Caco-2 (cell line): ENCODE data around the gene KLK15. TPM values are rescaled to one million over a fixed set of nuclear protein-coding genes. Genes with fewer than 3 reads are reported as not detected.
A peak's percentile ranks its signal among the peaks of the same experiment; 100 is the strongest.

Experiments
- BruUV-seq: library from RNA; stranded (reverse); fragments of 400-500 nt; replicated peaks from 2 replicates; lab custom pipeline; 2021; lab: Mats Ljungman, UMichigan
- CTCF ChIA-PET: fragments of 300-600 bp; sonication (Branson Sonifier 250); formaldehyde crosslinking; loops from one replicate; lab custom pipeline; 2022; ENCODE audit warnings: antibody characterized with exemption; lab: Charles Lee
- POLR2A ChIA-PET: fragments of 300-600 bp; sonication (Branson Sonifier 250); formaldehyde crosslinking; loops from one replicate; lab custom pipeline; 2022; ENCODE audit warnings: antibody characterized with exemption; lab: Charles Lee
- DNase-seq, 2 experiments: peaks; one replicate each; pipeline versions ENCODE4 v3.0.0 to v3.0.0-alpha.2; 2020 to 2022
- H3K27me3 ChIP-seq: replicated peaks from 2 replicates; pipeline ENCODE4 v1.6.0; 2011; ENCODE audit warnings: low read length; ENCODE audit not compliant: control insufficient read depth, insufficient read depth
- H3K36me3 ChIP-seq: 2 replicates; pipeline ENCODE4 v1.5.1; 2011; ENCODE audit warnings: low read length; ENCODE audit not compliant: control insufficient read depth, insufficient read depth
- H3K4me1 ChIP-seq: fragments of 250-450 bp; sonication (Bioruptor Pico); 2 replicates; pipeline ENCODE4 v1.5.1; 2020; ENCODE audit warnings: mild to moderate bottlenecking
- H3K4me3 ChIP-seq: 2 replicates; pipeline ENCODE4 v1.5.1; 2011; ENCODE audit warnings: low read depth, mild to moderate bottlenecking, control low read depth, low read length
- H3K9me3 ChIP-seq: fragments of 250-450 bp; sonication (Bioruptor Pico); 2 replicates; pipeline ENCODE4 v1.5.1; 2020; ENCODE audit warnings: mild to moderate bottlenecking, moderate library complexity
- H3K27ac Mint-ChIP-seq: one replicate; pipeline ENCODE4 v1.8.0; 2022; ENCODE audit warnings: mixed read lengths; ENCODE audit not compliant: unreplicated experiment
- H3K27me3 Mint-ChIP-seq: one replicate; pipeline ENCODE4 v1.8.0; 2022; ENCODE audit warnings: mixed read lengths; ENCODE audit not compliant: insufficient read depth, unreplicated experiment
- H3K36me3 Mint-ChIP-seq: one replicate; pipeline ENCODE4 v1.8.0; 2022; ENCODE audit warnings: mild to moderate bottlenecking, mixed read lengths; ENCODE audit not compliant: insufficient read depth, unreplicated experiment
- H3K4me1 Mint-ChIP-seq: one replicate; pipeline ENCODE4 v1.8.0; 2022; ENCODE audit warnings: low read depth, mixed read lengths; ENCODE audit not compliant: unreplicated experiment
- H3K4me3 Mint-ChIP-seq: one replicate; pipeline ENCODE4 v1.8.0; 2022; ENCODE audit warnings: mild to moderate bottlenecking, moderate library complexity, mixed read lengths; ENCODE audit not compliant: unreplicated experiment
- H3K9me3 Mint-ChIP-seq: one replicate; pipeline ENCODE4 v1.8.0; 2022; ENCODE audit warnings: mixed read lengths; ENCODE audit not compliant: unreplicated experiment
- CTCF ChIP-seq, 2 experiments: fragments of 200-600 bp in 1 of 2; IDR thresholded peaks; 1 replicate in 1 of 2; 2 replicates in 1 of 2; pipeline versions ENCODE4 v1.5.1 to v1.8.0; 2011 to 2022; ENCODE audit warnings: antibody characterized with exemption in 1 of 2, control low read depth in 1 of 2, inconsistent platforms in 1 of 2, low read depth in 1 of 2, low read length in 1 of 2, mild to moderate bottlenecking in 1 of 2, moderate library complexity in 1 of 2; ENCODE audit not compliant: insufficient read depth in 1 of 2, severe bottlenecking in 1 of 2, unreplicated experiment in 1 of 2
- intact Hi-C: fragments of 100-400 bp; cut with micrococcal nuclease; formaldehyde crosslinking; loops from one replicate; pipeline ENCODE4 v1.10.0; 2022; ENCODE audit not compliant: unreplicated experiment
- total RNA-seq: library from RNA; stranded (reverse); gene quantifications from 2 replicates; pipeline ENCODE4 v1.2.3, GENCODE V29; 2022

KLK15 gene
- total RNA-seq, 1 experiment from 2014 or later: not detected

DNA sequence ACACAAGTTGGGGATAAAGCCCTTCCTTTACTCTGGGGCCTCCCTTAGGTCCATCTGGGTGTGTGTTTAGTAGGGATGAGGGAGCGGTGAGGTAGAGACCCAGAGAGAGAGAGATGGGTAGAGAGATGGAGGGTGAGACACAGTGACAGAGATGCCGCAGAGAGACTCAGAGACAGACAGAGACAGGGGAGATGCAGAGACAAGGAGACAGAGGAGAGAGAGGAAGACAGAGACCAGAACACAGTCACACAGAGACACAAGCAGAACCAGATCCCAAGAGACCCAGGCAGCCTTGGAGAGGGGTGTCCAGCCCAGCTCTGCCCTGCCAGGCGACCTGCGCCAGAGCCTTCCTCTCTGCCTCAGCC lies 12.1 kb downstream of the KLK15 start:
- peaks cover 16% of the 10 kb centered on the region for H3K27me3 Mint-ChIP-seq
- ChIA-PET CTCF (interaction anchor here (1.1 kb wide), 1 partner anchor 101 kb away, joined by 3 read pairs; no protein-coding TSS in a partner anchor), POLR2A (no interaction called here)
- Histone ChIP-seq H3K9me3 (no peaks in the 10 kb centered on the region), H3K4me1 (peaks cover 10% of the 10 kb centered on the region), H3K27me3 (peaks cover 2% of the 10 kb centered on the region; the same call in 1 of the 2 replicates), H3K36me3 (no peaks in the 10 kb centered on the region; the same call in 1 of the 2 replicates), H3K4me3 (no peak overlapping the region)
- peaks cover 15% of the 10 kb centered on the region for H3K4me1 Mint-ChIP-seq
- peaks cover 2% of the 10 kb centered on the region for H3K36me3 Mint-ChIP-seq
- no peak for DNase-seq
- peak overlapping the region; percentile 62 for H3K4me3 Mint-ChIP-seq
- no peak overlapping the region for H3K27ac Mint-ChIP-seq
- intact Hi-C loops: no loop called here
- no peak for TF ChIP-seq CTCF (IDR thresholded peaks at IDR 0.05; ENCODE audit: insufficient read depth in 1 of 2, low read depth in 1 of 2, low read length in 1 of 2, severe bottlenecking in 1 of 2, unreplicated experiment in 1 of 2)
- H3K9me3 Mint-ChIP-seq: no peaks in the 10 kb centered on the region
- BruUV-seq: no TSS peak

DNA sequence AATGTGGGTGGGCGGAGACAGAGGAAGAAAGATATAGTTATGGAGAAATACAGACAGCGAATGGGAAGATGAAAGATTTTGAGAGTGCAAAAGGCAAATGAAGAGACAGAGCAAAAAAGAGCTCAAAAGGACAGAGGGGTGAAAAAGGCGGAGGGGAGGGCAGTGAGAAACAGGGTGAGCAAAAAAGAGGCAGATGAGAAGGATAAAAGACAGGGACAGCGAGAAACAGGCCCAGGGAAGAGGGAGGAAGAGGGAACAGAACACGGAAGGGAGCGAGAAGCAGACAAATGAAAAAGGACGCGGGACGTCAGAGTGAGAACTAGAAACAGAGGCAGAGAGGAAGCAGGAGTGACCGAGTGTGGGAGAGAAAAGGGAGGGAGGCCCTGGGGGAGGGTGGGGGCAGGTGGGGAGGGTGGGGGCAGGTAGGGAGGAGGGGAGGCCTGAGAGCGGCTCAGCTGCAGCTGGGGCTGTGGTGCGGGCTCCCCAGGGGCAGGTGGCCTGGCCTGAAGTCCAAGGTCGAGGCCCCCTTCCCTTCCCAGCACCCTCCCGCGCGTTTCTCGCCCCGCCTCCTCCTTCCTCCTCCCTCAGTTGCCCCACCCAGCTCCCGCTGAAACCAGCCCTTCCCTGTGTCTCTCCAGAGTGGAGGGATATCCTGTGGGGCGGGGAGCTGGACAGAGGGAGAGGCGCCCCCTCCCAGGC lies 12.7 kb downstream of the KLK15 start:
- no peak for TF ChIP-seq CTCF (IDR thresholded peaks at IDR 0.05; ENCODE audit: insufficient read depth in 1 of 2, low read depth in 1 of 2, low read length in 1 of 2, severe bottlenecking in 1 of 2, unreplicated experiment in 1 of 2)
- Histone ChIP-seq H3K36me3 (no peaks in the 10 kb centered on the region; the same call in 1 of the 2 replicates), H3K4me1 (peaks cover 10% of the 10 kb centered on the region), H3K9me3 (no peaks in the 10 kb centered on the region), H3K4me3 (no peak overlapping the region), H3K27me3 (peaks cover 2% of the 10 kb centered on the region; the same call in 1 of the 2 replicates)
- peaks cover 15% of the 10 kb centered on the region for H3K27me3 Mint-ChIP-seq
- peak overlapping the region; percentile 62 for H3K4me3 Mint-ChIP-seq
- CTCF ChIA-PET: interaction anchor here (1.1 kb wide), 1 partner anchor 101 kb away, joined by 3 read pairs; no protein-coding TSS in a partner anchor
- POLR2A ChIA-PET: no interaction called here
- no peaks in the 10 kb centered on the region for H3K9me3 Mint-ChIP-seq
- DNase-seq: no peak
- peaks cover 5% of the 10 kb centered on the region for H3K36me3 Mint-ChIP-seq
- peaks cover 15% of the 10 kb centered on the region for H3K4me1 Mint-ChIP-seq
- no TSS peak for BruUV-seq
- no peak overlapping the region for H3K27ac Mint-ChIP-seq
- intact Hi-C loops: no loop called here

GRCh38 chr19:50820086-50820485 lies 13.3 kb downstream of the KLK15 start:
- Histone ChIP-seq H3K4me1 (peaks cover 10% of the 10 kb centered on the region), H3K9me3 (no peaks in the 10 kb centered on the region), H3K4me3 (no peak overlapping the region; the same call in 1 of the 2 replicates), H3K36me3 (no peaks in the 10 kb centered on the region; the same call in 1 of the 2 replicates), H3K27me3 (peaks cover 2% of the 10 kb centered on the region; the same call in 1 of the 2 replicates)
- H3K36me3 Mint-ChIP-seq: peaks cover 5% of the 10 kb centered on the region
- TF ChIP-seq CTCF (IDR thresholded peaks at IDR 0.05; ENCODE audit: insufficient read depth in 1 of 2, low read depth in 1 of 2, low read length in 1 of 2, severe bottlenecking in 1 of 2, unreplicated experiment in 1 of 2): no peak
- peak overlapping the region; percentile 62 for H3K4me3 Mint-ChIP-seq
- H3K27me3 Mint-ChIP-seq: peaks cover 15% of the 10 kb centered on the region
- POLR2A ChIA-PET: no interaction called here
- no peaks in the 10 kb centered on the region for H3K9me3 Mint-ChIP-seq
- no peak for DNase-seq
- BruUV-seq: no TSS peak
- no peak overlapping the region for H3K27ac Mint-ChIP-seq
- H3K4me1 Mint-ChIP-seq: peaks cover 15% of the 10 kb centered on the region
- CTCF ChIA-PET: interaction anchor here (0.6 to 1.1 kb wide), 2 partner anchors 12 to 102 kb away, joined by 3 read pairs; no protein-coding TSS in a partner anchor
- intact Hi-C loops: no loop called here
